ENCODE results near the gene BIRC5. TPM values are rescaled to one million over a fixed set of nuclear protein-coding genes. Genes with fewer than 3 reads are reported as not detected.

The BIRC5 gene
- total RNA-seq, 1 donor from 2014 or later, result 22.0 TPM

- Mint-ChIP-seq H3K27ac (ENCODE audit: unreplicated experiment) (no peak overlapping the region), H3K4me1 (ENCODE audit: unreplicated experiment) (peaks cover 7% of the 10 kb centered on the region), H3K9me3 (ENCODE audit: unreplicated experiment) (no peaks in the 10 kb centered on the region), H3K4me3 (ENCODE audit: unreplicated experiment) (no peak overlapping the region), H3K36me3 (ENCODE audit: low read depth, unreplicated experiment) (peaks cover 5% of the 10 kb centered on the region), H3K27me3 (ENCODE audit: unreplicated experiment) (peaks cover 3% of the 10 kb centered on the region)
- TF ChIP-seq CTCF (IDR thresholded peaks at IDR 0.05; ENCODE audit: unreplicated experiment), result no peak
- DNase-seq (ENCODE audit: low spot score), result no peak
Observed at GRCh38 chr17:78179372-78179771, 34.7 kb upstream of the BIRC5 start.

- no peak overlapping the region for H3K27ac Mint-ChIP-seq (ENCODE audit: unreplicated experiment)
- no peak for DNase-seq (ENCODE audit: low spot score)
- TF ChIP-seq CTCF (IDR thresholded peaks at IDR 0.05; ENCODE audit: unreplicated experiment), result no peak
- H3K9me3 Mint-ChIP-seq (ENCODE audit: unreplicated experiment), result no peaks in the 10 kb centered on the region
- H3K27me3 Mint-ChIP-seq (ENCODE audit: unreplicated experiment), result peaks cover 7% of the 10 kb centered on the region
- peaks cover 9% of the 10 kb centered on the region for H3K4me1 Mint-ChIP-seq (ENCODE audit: unreplicated experiment)
- peaks cover 5% of the 10 kb centered on the region for H3K36me3 Mint-ChIP-seq (ENCODE audit: low read depth, unreplicated experiment)
- H3K4me3 Mint-ChIP-seq (ENCODE audit: unreplicated experiment), result no peak overlapping the region
Observed at GRCh38 chr17:78180083-78180482, 34.0 kb upstream of the BIRC5 start.

- Mint-ChIP-seq H3K36me3 (ENCODE audit: low read depth, unreplicated experiment) (peaks cover 5% of the 10 kb centered on the region), H3K27me3 (ENCODE audit: unreplicated experiment) (peaks cover 7% of the 10 kb centered on the region), H3K9me3 (ENCODE audit: unreplicated experiment) (no peaks in the 10 kb centered on the region), H3K4me3 (ENCODE audit: unreplicated experiment) (no peak overlapping the region), H3K27ac (ENCODE audit: unreplicated experiment) (no peak overlapping the region), H3K4me1 (ENCODE audit: unreplicated experiment) (peaks cover 10% of the 10 kb centered on the region)
- TF ChIP-seq CTCF (IDR thresholded peaks at IDR 0.05; ENCODE audit: unreplicated experiment), result no peak
- no peak for DNase-seq (ENCODE audit: low spot score)
Observed at GRCh38 chr17:78180508-78180907, 33.5 kb upstream of the BIRC5 start.

- peaks cover 5% of the 10 kb centered on the region for H3K36me3 Mint-ChIP-seq (ENCODE audit: low read depth, unreplicated experiment)
- DNase-seq (ENCODE audit: low spot score), result no peak
- no peak overlapping the region for H3K4me3 Mint-ChIP-seq (ENCODE audit: unreplicated experiment)
- H3K27ac Mint-ChIP-seq (ENCODE audit: unreplicated experiment), result no peak overlapping the region
- H3K4me1 Mint-ChIP-seq (ENCODE audit: unreplicated experiment), result peaks cover 6% of the 10 kb centered on the region
- no peaks in the 10 kb centered on the region for H3K9me3 Mint-ChIP-seq (ENCODE audit: unreplicated experiment)
- H3K27me3 Mint-ChIP-seq (ENCODE audit: unreplicated experiment), result peaks cover 7% of the 10 kb centered on the region
- TF ChIP-seq CTCF (IDR thresholded peaks at IDR 0.05; ENCODE audit: unreplicated experiment), result no peak
Observed at GRCh38 chr17:78182504-78182903, 31.5 kb upstream of the BIRC5 start.

GRCh38 chr17:78183916-78184315, 30.1 kb upstream of the BIRC5 start:
- no peak for DNase-seq (ENCODE audit: low spot score)
- Mint-ChIP-seq H3K4me3 (ENCODE audit: unreplicated experiment) (no peak overlapping the region), H3K4me1 (ENCODE audit: unreplicated experiment) (peaks cover 9% of the 10 kb centered on the region), H3K27me3 (ENCODE audit: unreplicated experiment) (peaks cover 9% of the 10 kb centered on the region), H3K9me3 (ENCODE audit: unreplicated experiment) (no peaks in the 10 kb centered on the region), H3K36me3 (ENCODE audit: low read depth, unreplicated experiment) (peaks cover 5% of the 10 kb centered on the region), H3K27ac (ENCODE audit: unreplicated experiment) (no peak overlapping the region)
- TF ChIP-seq CTCF (IDR thresholded peaks at IDR 0.05; ENCODE audit: unreplicated experiment), result no peak

All from endothelial cell (in vitro differentiated cells).